Right renal pelvis (tissue), 4 donors: ENCODE data around the gene EMC9. TPM values are rescaled to one million over a fixed set of nuclear protein-coding genes. Genes with fewer than 3 reads are reported as not detected.

Experiments used
- DNase-seq, 4 donors: peaks; one replicate each; pipeline ENCODE4 v3.0.0-alpha.2; 2013; ENCODE audit warnings: low read depth in 4 of 4, low spot score in 3 of 4, missing footprints in 1 of 4
- polyA plus RNA-seq, 4 donors: library from polyadenylated mRNA; unstranded; fragments of 120-200 nt; gene quantifications; one replicate each; pipeline ENCODE4 v1.2.1, GENCODE V29; 2013; ENCODE audit not compliant: insufficient read length in 4 of 4

EMC9 gene
- polyA plus RNA-seq, 4 donors = 14.5 to 24.2 (median 18.9) TPM

DNA sequence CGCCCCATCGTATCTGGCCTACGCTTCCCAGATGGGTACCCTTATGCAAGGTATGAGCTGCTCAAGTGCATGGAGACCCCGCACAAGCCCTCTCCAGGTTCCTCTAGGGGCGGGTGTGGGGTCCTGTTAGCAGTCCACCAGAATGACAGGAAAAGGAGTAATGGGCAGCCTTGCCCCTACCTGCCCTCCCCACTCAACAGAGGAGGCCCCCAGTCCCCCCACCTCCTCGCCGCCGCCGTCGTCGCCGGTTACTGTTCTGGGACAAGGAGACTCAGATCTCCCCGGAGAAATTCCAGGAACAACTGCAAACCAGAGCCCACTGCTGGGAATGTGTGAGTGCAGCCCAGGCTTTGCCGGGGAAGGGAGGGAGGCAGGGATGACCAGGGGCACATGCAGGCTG lies 36.5 kb upstream of the EMC9 start:
- no peak for DNase-seq

DNA sequence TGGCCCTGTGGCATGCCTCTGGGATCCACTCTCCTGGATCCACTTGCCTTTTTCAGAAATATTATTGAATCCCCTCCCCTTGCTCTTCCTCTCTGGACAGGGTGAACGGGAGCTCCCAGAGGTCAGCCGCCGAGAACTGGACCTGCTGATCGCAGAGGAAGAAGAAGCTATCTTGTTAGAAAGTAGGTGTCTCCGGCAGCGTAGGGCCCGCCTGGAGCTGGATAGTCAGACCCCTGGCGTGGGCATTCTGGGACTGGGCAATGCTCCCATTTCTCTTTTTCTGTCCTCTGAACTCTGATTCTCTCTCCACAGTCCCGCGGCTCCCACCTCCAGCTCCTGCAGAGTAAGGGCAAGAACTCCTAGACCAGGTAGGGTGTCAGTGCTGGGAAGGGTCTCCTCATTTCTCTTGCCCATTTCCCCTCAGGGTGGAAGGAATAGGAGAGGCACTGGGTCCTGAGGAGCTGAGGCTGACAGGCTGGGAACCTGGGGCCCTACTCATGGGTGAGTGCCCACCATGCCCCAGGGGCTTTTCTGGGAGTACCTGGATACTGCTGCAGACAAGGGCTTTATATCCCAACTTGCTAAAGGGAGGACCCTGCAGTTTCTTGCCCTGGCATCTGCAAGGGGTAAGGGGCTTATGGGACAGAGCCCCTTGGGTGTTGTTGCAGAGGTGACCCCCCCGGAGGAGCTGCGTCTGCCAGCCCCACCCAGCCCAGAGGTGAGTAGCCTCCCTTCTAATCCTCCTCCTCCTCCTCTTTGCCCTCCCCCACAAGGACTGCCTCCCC lies 35.8 kb upstream of the EMC9 start:
- DNase-seq = no peak

- DNase-seq = no peak
Measured at GRCh38 chr14:24176599-24176998, 35.2 kb upstream of the EMC9 start.

GRCh38 chr14:24172871-24173281 lies 31.5 kb upstream of the EMC9 start:
- DNase-seq = no peak

GRCh38 chr14:24172261-24172860 lies 31.0 kb upstream of the EMC9 start:
- DNase-seq = peak in 1 of 4 donors; percentile 8

DNA sequence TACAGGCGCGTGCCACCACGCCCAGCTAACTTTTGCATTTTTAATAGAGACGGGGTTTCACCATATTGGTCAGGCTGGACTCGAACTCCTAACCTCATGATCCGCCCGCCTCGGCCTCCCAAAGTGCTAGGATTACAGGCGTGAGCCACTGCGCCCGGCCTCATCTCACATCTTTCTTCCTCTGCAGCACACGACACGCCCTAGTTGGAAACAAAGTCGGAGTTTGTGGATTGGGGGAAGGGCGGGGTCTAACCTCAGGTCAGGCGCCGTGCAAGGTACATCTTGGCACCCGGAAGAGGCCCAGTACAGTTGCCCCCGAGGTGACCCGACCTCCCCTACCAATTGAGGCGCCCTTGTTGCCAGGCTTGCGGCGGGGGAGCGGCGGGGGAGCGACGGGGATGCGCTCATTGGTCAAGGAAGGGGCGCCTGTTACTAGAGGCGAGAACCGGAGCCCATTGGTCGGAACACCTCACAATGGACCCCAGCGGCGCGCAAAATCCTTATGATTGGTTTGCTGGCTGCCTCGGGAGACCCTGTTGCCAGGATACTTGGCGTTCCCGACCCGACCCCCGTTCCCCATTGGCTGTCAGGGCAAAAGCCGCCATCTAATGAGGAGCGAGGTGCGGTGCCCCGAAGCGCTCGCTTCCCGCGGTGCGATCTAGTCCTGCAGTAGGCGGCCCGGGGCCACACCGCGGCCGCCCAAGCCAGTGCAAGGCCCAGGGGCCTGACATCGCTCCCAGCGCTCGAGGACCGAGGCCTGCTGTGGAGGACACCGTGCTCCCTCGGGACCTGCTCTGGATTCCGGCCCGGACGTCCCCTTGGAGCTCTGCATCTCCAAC lies 30.2 kb upstream of the EMC9 start, which contains the start of gene REC8:
Gene REC8, plus strand, starts transcription at position 659 of the 839 bp plus-strand sequence. CDS start 473 bp downstream, outside the sequence.
- peak; percentile 79 to 92 (median 88) for DNase-seq

- DNase-seq = no peak
Measured at GRCh38 chr14:24167469-24168114, 26.2 kb upstream of the EMC9 start.

DNA sequence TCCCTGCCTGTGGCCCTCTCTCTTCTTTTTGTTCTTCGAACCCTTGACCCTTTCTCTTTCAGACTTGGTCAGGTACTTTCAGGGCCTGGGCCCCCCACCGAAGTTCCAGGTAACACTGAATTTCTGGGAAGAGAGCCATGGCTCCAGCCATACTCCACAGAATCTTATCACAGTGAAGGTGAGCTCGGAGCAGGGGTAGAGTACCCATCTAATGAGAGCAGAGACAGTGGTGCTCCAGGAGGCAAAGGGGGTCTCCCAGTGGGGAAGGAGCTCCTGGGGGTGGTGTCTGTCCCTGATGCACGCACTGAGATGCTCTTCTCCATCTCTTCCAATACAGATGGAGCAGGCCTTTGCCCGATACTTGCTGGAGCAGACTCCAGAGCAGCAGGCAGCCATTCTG lies 24.4 kb upstream of the EMC9 start:
- no peak for DNase-seq

DNA sequence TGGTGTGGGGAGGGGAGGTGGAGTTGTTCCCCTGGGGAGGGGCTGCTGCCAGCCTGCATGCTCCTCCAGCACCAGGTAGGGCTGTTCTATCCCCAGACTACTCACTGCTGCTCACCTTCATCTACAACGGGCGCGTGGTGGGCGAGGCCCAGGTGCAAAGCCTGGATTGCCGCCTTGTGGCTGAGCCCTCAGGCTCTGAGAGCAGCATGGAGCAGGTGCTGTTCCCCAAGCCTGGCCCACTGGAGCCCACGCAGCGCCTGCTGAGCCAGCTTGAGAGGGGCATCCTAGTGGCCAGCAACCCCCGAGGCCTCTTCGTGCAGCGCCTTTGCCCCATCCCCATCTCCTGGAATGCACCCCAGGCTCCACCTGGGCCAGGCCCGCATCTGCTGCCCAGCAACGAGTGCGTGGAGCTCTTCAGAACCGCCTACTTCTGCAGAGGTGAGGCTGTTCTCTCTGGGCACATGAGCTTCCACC lies 23.2 kb upstream of the EMC9 start:
- DNase-seq = no peak

GRCh38 chr14:24162093-24162492 lies 20.7 kb upstream of the EMC9 start:
- no peak for DNase-seq

DNA sequence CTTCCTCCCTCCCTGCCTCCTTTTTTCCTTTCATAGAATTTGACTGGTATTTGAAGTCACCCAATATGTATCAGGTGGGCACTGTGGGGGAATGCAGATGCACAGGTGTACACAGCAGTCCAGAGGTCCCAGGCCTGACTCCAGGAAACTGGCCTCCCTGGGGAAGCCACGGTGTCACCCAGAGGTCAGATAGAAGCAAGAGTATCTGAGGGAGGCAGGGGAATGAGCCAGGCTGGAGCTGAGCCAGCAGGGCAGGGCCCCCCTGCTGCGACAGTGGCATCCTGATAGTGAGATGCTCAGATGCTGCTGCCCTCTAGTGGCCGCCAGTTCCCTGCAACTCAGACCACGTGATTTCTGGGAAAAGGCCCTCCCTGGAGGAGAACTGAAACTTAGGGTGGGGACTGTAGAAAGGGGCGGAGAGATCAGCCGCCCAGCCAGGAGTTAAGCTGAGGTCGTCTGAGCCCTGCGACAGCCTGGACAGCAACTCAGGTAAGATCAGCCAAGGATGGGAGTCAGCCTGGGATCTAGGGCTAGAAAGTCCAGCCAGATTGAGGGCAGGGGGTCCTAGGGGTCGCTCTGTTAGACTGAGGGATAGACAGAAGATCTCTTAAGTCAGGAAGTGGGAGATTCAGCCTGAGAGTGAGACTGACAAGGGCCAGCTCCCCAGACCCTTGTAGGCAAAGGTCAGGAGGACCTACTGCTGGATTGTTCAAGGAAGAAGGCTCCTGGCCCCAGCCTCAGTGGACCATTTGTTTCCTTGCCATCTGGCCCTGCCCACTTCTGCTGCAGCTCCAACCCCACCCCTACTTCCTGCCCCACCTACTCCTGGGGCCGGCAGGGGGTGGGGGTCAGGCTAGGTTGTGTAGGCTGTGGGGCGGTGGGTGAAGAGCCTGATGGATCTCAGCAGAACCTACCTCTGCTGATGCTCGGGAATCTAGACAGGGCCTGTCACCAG lies 19.7 kb upstream of the EMC9 start, which contains the start of gene IRF9:
Gene IRF9, plus strand, starts transcription at position 416 of the 955 bp plus-strand sequence. CDS start 880 bp downstream, outside the sequence.
- peak; percentile 93 to 97 (median 95) for DNase-seq

GRCh38 chr14:24160499-24160849 lies 19.1 kb upstream of the EMC9 start:
- DNase-seq = no peak

- no peak for DNase-seq
Measured at GRCh38 chr14:24159777-24160498, 18.5 kb upstream of the EMC9 start.

- no peak for DNase-seq
Measured at GRCh38 chr14:24157331-24157730, 15.9 kb upstream of the EMC9 start.

GRCh38 chr14:24156840-24157239 lies 15.4 kb upstream of the EMC9 start:
- DNase-seq = no peak

- no peak for DNase-seq
Measured at GRCh38 chr14:24155100-24155499, 13.7 kb upstream of the EMC9 start.

DNA sequence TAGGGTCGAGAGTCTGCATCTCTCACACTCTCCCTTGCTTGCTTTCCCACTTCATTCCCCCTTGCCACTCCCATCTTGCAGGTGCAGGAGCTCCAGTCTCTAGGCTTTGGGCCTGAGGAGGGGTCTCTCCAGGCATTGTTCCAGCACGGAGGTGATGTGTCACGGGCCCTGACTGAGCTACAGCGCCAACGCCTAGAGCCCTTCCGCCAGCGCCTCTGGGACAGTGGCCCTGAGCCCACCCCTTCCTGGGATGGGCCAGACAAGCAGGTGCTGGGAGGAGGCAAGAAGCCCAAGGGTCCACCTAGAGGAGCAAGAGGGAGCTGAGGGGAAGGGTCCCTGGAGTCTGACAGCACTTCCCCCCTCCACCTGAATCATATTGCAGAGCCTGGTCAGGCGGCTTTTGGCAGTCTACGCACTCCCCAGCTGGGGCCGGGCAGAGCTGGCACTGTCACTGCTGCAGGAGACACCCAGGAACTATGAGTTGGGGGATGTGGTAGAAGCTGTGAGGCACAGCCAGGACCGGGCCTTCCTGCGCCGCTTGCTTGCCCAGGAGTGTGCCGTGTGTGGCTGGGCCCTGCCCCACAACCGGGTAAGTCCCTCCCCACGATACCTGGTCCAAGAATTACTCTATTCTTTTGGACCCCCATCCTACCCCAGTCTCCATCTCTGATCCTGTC lies 10.2 kb upstream of the EMC9 start:
- no peak for DNase-seq

DNA sequence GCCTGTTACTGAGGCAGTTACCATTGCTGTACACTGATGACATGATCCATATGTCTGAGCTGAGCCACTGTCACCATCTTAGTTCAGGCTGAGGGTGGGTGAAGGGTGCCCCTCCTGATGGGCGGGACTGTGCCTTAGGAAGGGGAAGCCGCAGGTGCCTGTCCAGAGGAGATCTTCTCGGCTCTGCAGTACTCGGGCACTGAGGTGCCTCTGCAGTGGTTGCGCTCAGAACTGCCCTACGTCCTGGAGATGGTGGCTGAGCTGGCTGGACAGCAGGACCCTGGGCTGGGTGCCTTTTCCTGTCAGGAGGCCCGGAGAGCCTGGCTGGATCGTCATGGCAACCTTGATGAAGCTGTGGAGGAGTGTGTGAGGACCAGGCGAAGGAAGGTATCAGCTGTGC lies 9.6 kb upstream of the EMC9 start:
- no peak for DNase-seq
